Ishikawa (cell line): ENCODE measurements around the gene SLC6A1.

Source experiments
- CEBPB ChIP-seq: IDR thresholded peaks from 2 replicates; pipeline ENCODE4 v1.6.1; 2012
- CREB1 ChIP-seq: IDR thresholded peaks from 2 replicates; pipeline ENCODE4 v1.6.1; 2012; ENCODE audit warnings: low read depth
- EGR1 ChIP-seq: IDR thresholded peaks from 2 replicates; pipeline ENCODE4 v1.6.1; 2012
- EP300 ChIP-seq: IDR thresholded peaks from 2 replicates; pipeline ENCODE4 v1.6.1; 2012; ENCODE audit warnings: borderline replicate concordance
- FOXM1 ChIP-seq: IDR thresholded peaks from 2 replicates; pipeline ENCODE4 v1.6.1; 2012; ENCODE audit warnings: low read depth, borderline replicate concordance
- MAX ChIP-seq: IDR thresholded peaks from 2 replicates; pipeline ENCODE4 v1.6.1; 2012
- NFIC ChIP-seq: IDR thresholded peaks from 2 replicates; pipeline ENCODE4 v1.6.1; 2012
- RAD21 ChIP-seq: IDR thresholded peaks from 2 replicates; pipeline ENCODE4 v1.6.1; 2012; ENCODE audit warnings: low read depth
- REST ChIP-seq: IDR thresholded peaks from 2 replicates; pipeline ENCODE4 v1.6.1; 2012; ENCODE audit warnings: low read depth, mild to moderate bottlenecking
- TAF1 ChIP-seq: IDR thresholded peaks from 2 replicates; pipeline ENCODE4 v1.6.1; 2012; ENCODE audit warnings: low read depth, mild to moderate bottlenecking
- TCF12 ChIP-seq: IDR thresholded peaks from 2 replicates; pipeline ENCODE4 v1.6.1; 2012; ENCODE audit warnings: low read depth
- TEAD4 ChIP-seq: IDR thresholded peaks from 2 replicates; pipeline ENCODE4 v1.6.1; 2012
- USF1 ChIP-seq: IDR thresholded peaks from 2 replicates; pipeline ENCODE4 v1.6.1; 2012
- YY1 ChIP-seq: IDR thresholded peaks from 2 replicates; pipeline ENCODE4 v1.6.1; 2012; ENCODE audit warnings: low read depth
- ZBTB7A ChIP-seq: IDR thresholded peaks from 2 replicates; pipeline ENCODE4 v1.6.1; 2012; ENCODE audit warnings: low read depth

The SLC6A1 gene

GRCh38 chr3:10964537-10965167, 27.9 kb upstream of the SLC6A1 start:
- no peak for TF ChIP-seq USF1
- TF ChIP-seq REST, result peak; percentile 93
- no peak for TF ChIP-seq CREB1

GRCh38 chr3:10968401-10968800, 24.1 kb upstream of the SLC6A1 start:
- TF ChIP-seq TEAD4, result no peak
- no peak for TF ChIP-seq RAD21
- no peak for TF ChIP-seq YY1
- no peak for TF ChIP-seq REST
- no peak for TF ChIP-seq EP300
- TF ChIP-seq USF1, result no peak
- TF ChIP-seq CEBPB, result no peak
- no peak for TF ChIP-seq NFIC
- no peak for TF ChIP-seq CREB1
- TF ChIP-seq TCF12, result no peak
- TF ChIP-seq EGR1, result no peak
- TF ChIP-seq TAF1, result no peak
- TF ChIP-seq ZBTB7A, result no peak
- no peak for TF ChIP-seq FOXM1

- TF ChIP-seq USF1, result no peak
- TF ChIP-seq TCF12, result no peak
- TF ChIP-seq CREB1, result no peak
- TF ChIP-seq FOXM1, result no peak
- TF ChIP-seq EP300, result no peak
- TF ChIP-seq NFIC, result no peak
- TF ChIP-seq EGR1, result no peak
- TF ChIP-seq MAX, result no peak
- no peak for TF ChIP-seq TAF1
These were observed 22.1 kb upstream of the SLC6A1 start for GRCh38 chr3:10970306-10970960.

GRCh38 chr3:10972072-10972782, 20.3 kb upstream of the SLC6A1 start:
- TF ChIP-seq CEBPB, result no peak
- TF ChIP-seq ZBTB7A, result no peak
- TF ChIP-seq USF1, result no peak
- no peak for TF ChIP-seq CREB1
- no peak for TF ChIP-seq EP300
- no peak for TF ChIP-seq FOXM1
- TF ChIP-seq EGR1, result no peak
- no peak for TF ChIP-seq MAX
- TF ChIP-seq RAD21, result no peak
- TF ChIP-seq REST, result no peak
- no peak for TF ChIP-seq NFIC
- no peak for TF ChIP-seq TEAD4
- no peak for TF ChIP-seq TAF1
- no peak for TF ChIP-seq TCF12
- no peak for TF ChIP-seq YY1
